IMR-90 (cell line): Measurements from ENCODE around the gene GYG2. TPM values are rescaled to one million over a fixed set of nuclear protein-coding genes. Genes with fewer than 3 reads are reported as not detected.

Experiments
- ATAC-seq: fragments of 200-7000 bp; cut with Tn5 transposase; 2 replicates; pipeline ENCODE4 v1.9.1; 2020; ENCODE audit warnings: low read depth, mild to moderate bottlenecking, moderate library complexity
- BruUV-seq: library from RNA; stranded (reverse); fragments of 400-500 nt; replicated peaks from 2 replicates; lab custom pipeline; 2021; lab: Mats Ljungman, UMichigan
- CTCF ChIA-PET: fragments of 300-600 bp; formaldehyde crosslinking; extraction: SDS; loops from one replicate; lab custom pipeline; 2021; ENCODE audit warnings: antibody characterized with exemption; lab: Yijun Ruan, JAX
- POLR2A ChIA-PET: fragments of 300-600 bp; sonication (Branson Sonifier 250); formaldehyde crosslinking; loops from one replicate; lab custom pipeline; 2022; ENCODE audit warnings: antibody characterized with exemption; ENCODE audit not compliant: unreplicated experiment; lab: Charles Lee
- DNase-seq: peaks from one replicate; pipeline ENCODE4 v3.0.0; 2013
- H2AFZ ChIP-seq: replicated peaks from 2 replicates; pipeline ENCODE3; 2013; ENCODE audit warnings: low read length, mild to moderate bottlenecking; ENCODE audit not compliant: poor library complexity
- H2AK5ac ChIP-seq: 2 replicates; pipeline ENCODE4 v1.6.1; 2013; ENCODE audit warnings: low read depth, low read length, inconsistent platforms
- H2AK9ac ChIP-seq: replicated peaks from 2 replicates; pipeline ENCODE3; 2013; ENCODE audit warnings: mild to moderate bottlenecking, low read depth, low read length, moderate library complexity; ENCODE audit not compliant: poor library complexity
- H2BK120ac ChIP-seq: 2 replicates; pipeline ENCODE4 v1.6.1; 2013; ENCODE audit warnings: low read depth, low read length, inconsistent platforms
- H2BK15ac ChIP-seq: 3 replicates; pipeline ENCODE4 v1.6.1; 2013; ENCODE audit warnings: low read depth, low read length, inconsistent platforms
- H2BK20ac ChIP-seq: 2 replicates; pipeline ENCODE4 v1.6.1; 2013; ENCODE audit warnings: low read depth, mild to moderate bottlenecking, inconsistent platforms, low read length, moderate library complexity
- H2BK5ac ChIP-seq: 2 replicates; pipeline ENCODE4 v1.6.1; 2013; ENCODE audit warnings: mild to moderate bottlenecking, low read depth, low read length, inconsistent platforms; ENCODE audit not compliant: poor library complexity, severe bottlenecking
- H3K14ac ChIP-seq: replicated peaks from 2 replicates; pipeline ENCODE4 v1.6.1; 2013; ENCODE audit warnings: low read depth, low read length, inconsistent platforms
- H3K18ac ChIP-seq: 2 replicates; pipeline ENCODE4 v1.6.1; 2013; ENCODE audit warnings: low read depth, low read length, control low read depth
- H3K23ac ChIP-seq: 2 replicates; pipeline ENCODE4 v1.6.1; 2013; ENCODE audit warnings: low read depth, low read length, inconsistent platforms
- H3K27ac ChIP-seq: 2 replicates; pipeline ENCODE4 v1.5.1; 2013; ENCODE audit warnings: mild to moderate bottlenecking, control low read depth, low read length; ENCODE audit not compliant: insufficient read depth
- H3K27me3 ChIP-seq: 2 replicates; pipeline ENCODE4 v1.6.1; 2013; ENCODE audit warnings: low read length; ENCODE audit not compliant: control insufficient read depth, insufficient read depth
- H3K36me3 ChIP-seq: 2 replicates; pipeline ENCODE4 v1.6.1; 2013; ENCODE audit warnings: low read length, mixed read lengths; ENCODE audit not compliant: control insufficient read depth, insufficient read depth
- H3K4ac ChIP-seq: 2 replicates; pipeline ENCODE4 v1.6.1; 2013; ENCODE audit warnings: low read depth, low read length, inconsistent platforms
- H3K4me1 ChIP-seq: 2 replicates; pipeline ENCODE4 v1.6.1; 2013; ENCODE audit warnings: low read length, mixed read lengths; ENCODE audit not compliant: control insufficient read depth, insufficient read depth
- H3K4me2 ChIP-seq: 2 replicates; pipeline ENCODE4 v1.6.1; 2013; ENCODE audit warnings: low read depth, mild to moderate bottlenecking, control low read depth, low read length, moderate library complexity
- H3K4me3 ChIP-seq: 2 replicates; pipeline ENCODE4 v1.5.1; 2013; ENCODE audit warnings: low read depth, mild to moderate bottlenecking, control low read depth, low read length, moderate library complexity; ENCODE audit not compliant: insufficient read depth
- H3K56ac ChIP-seq: 2 replicates; pipeline ENCODE4 v1.6.1; 2013; ENCODE audit warnings: low read length, inconsistent platforms; ENCODE audit not compliant: insufficient read depth; ENCODE audit errors: extremely low read depth
- H3K79me1 ChIP-seq, 2 experiments: 2 replicates each; pipeline ENCODE4 v1.6.1; 2013; ENCODE audit warnings: low read length in 2 of 2, inconsistent platforms in 1 of 2, low read depth in 1 of 2
- H3K9ac ChIP-seq: 2 replicates; pipeline ENCODE4 v1.6.1; 2013; ENCODE audit warnings: low read depth, low read length, control low read depth
- H3K9me1 ChIP-seq: 2 replicates; pipeline ENCODE4 v1.6.1; 2013; ENCODE audit warnings: low read length, inconsistent platforms; ENCODE audit not compliant: insufficient read depth
- H3K9me3 ChIP-seq: 2 replicates; pipeline ENCODE4 v1.6.1; 2013; ENCODE audit warnings: low read length; ENCODE audit not compliant: control insufficient read depth, insufficient read depth
- H4K20me1 ChIP-seq: 2 replicates; pipeline ENCODE4 v1.6.1; 2013; ENCODE audit warnings: low read length, inconsistent platforms; ENCODE audit not compliant: insufficient read depth
- H4K5ac ChIP-seq: 2 replicates; pipeline ENCODE4 v1.6.1; 2013; ENCODE audit warnings: mild to moderate bottlenecking, low read depth, low read length, control low read depth
- H4K8ac ChIP-seq, 2 experiments: 2 replicates each; pipeline ENCODE4 v1.6.1; 2013; ENCODE audit warnings: low read depth in 2 of 2, low read length in 2 of 2, control low read depth in 1 of 2, inconsistent platforms in 1 of 2
- H4K91ac ChIP-seq: 2 replicates; pipeline ENCODE4 v1.6.1; 2013; ENCODE audit warnings: low read depth, low read length, inconsistent platforms; ENCODE audit not compliant: insufficient read depth
- BHLHE40 ChIP-seq: fragments of 150-350 bp; IDR thresholded peaks from 2 replicates; pipeline ENCODE4 v1.6.1; 2016; ENCODE audit warnings: mild to moderate bottlenecking, low read depth, low read length
- CEBPB ChIP-seq: IDR thresholded peaks from 2 replicates; pipeline ENCODE4 v1.6.1; 2012; ENCODE audit warnings: low read depth, low read length, improper control_type of control experiment
- CHD1 ChIP-seq: IDR thresholded peaks from 2 replicates; pipeline ENCODE4 v1.6.1; 2012; ENCODE audit warnings: low read depth, low read length, improper control_type of control experiment
- ELK1 ChIP-seq: fragments of 150-350 bp; IDR thresholded peaks from 2 replicates; pipeline ENCODE4 v1.6.1; 2016; ENCODE audit warnings: low read depth, mild to moderate bottlenecking, low read length, moderate library complexity, borderline replicate concordance
- FOS ChIP-seq: fragments of 150-350 bp; IDR thresholded peaks from 2 replicates; pipeline ENCODE4 v1.6.1; 2016; ENCODE audit warnings: low read depth, low read length
- MAFK ChIP-seq: IDR thresholded peaks from 2 replicates; pipeline ENCODE4 v1.6.1; 2012; ENCODE audit warnings: low read depth, low read length, improper control_type of control experiment
- MAZ ChIP-seq: IDR thresholded peaks from 2 replicates; pipeline ENCODE4 v1.6.1; 2012; ENCODE audit warnings: low read depth, mild to moderate bottlenecking, low read length, improper control_type of control experiment, moderate library complexity, borderline replicate concordance
- MXI1 ChIP-seq: IDR thresholded peaks from 2 replicates; pipeline ENCODE4 v1.6.1; 2012; ENCODE audit warnings: low read depth, mild to moderate bottlenecking, low read length, moderate library complexity, borderline replicate concordance
- NFE2L2 ChIP-seq: fragments of 150-350 bp; IDR thresholded peaks from 2 replicates; pipeline ENCODE4 v1.6.1; 2016; ENCODE audit warnings: low read depth, mild to moderate bottlenecking, low read length
- POLR2A ChIP-seq: IDR thresholded peaks from 2 replicates; pipeline ENCODE4 v1.6.1; 2012; ENCODE audit warnings: mild to moderate bottlenecking, low read depth, low read length
- RAD21 ChIP-seq: IDR thresholded peaks from 2 replicates; pipeline ENCODE4 v1.6.1; 2012; ENCODE audit warnings: low read length, improper control_type of control experiment
- RCOR1 ChIP-seq: IDR thresholded peaks from 2 replicates; pipeline ENCODE4 v1.6.1; 2012; ENCODE audit warnings: mild to moderate bottlenecking, low read length, improper control_type of control experiment; ENCODE audit not compliant: insufficient replicate concordance
- RFX5 ChIP-seq: IDR thresholded peaks from 2 replicates; pipeline ENCODE4 v1.8.0; 2012; ENCODE audit warnings: low read depth, mild to moderate bottlenecking, low read length, moderate library complexity
- SMC3 ChIP-seq: fragments of 150-350 bp; IDR thresholded peaks from 2 replicates; pipeline ENCODE4 v1.6.1; 2016; ENCODE audit warnings: low read depth, mild to moderate bottlenecking, antibody characterized with exemption, low read length, moderate library complexity
- WGBS, 2 experiments: methylation state at CpG; one replicate each; pipeline versions ENCODE4 v1.1.5 to v1.1.7; 2013; ENCODE audit warnings: missing lambda C conversion rate in 2 of 2; ENCODE audit not compliant: insufficient read length in 1 of 2; ENCODE audit errors: extremely low coverage in 2 of 2; 5-methylcytosine and 5-hydroxymethylcytosine counted together
- dilution Hi-C: fragments of 300-500 bp; cut with HindIII; formaldehyde crosslinking; loops from one replicate; pipeline ENCODE4 v1.14.3; 2018; ENCODE audit warnings: low sequenced_read_pairs; ENCODE audit not compliant: unreplicated experiment
- in situ Hi-C: fragments of 300-500 bp; cut with MboI; formaldehyde crosslinking; loops from 3 replicates; pipeline ENCODE4 v1.14.3; 2019; ENCODE audit warnings: low sequenced_read_pairs, inconsistent platforms, mixed read lengths
- intact Hi-C: fragments of 100-400 bp; cut with micrococcal nuclease; formaldehyde crosslinking; loops from 2 replicates; pipeline ENCODE4 v1.10.0; 2022
- polyA plus RNA-seq, 3 experiments: library from polyadenylated mRNA; depleted of rRNA; stranded (reverse); fragments of >200 nt; gene quantifications; 2 replicates each; pipeline ENCODE4 v1.2.3, GENCODE V29; 2012; ENCODE audit warnings: low replicate concordance in 1 of 3
- total RNA-seq: library from RNA; depleted of rRNA; stranded (reverse); fragments of >200 nt; gene quantifications from 2 replicates; pipeline ENCODE4 v1.2.3, GENCODE V29; 2012
- TF ChIP-seq, protein P1 (sequence below): conservative IDR thresholded peaks from 2 replicates; pipeline ENCODE4 v1.5.1; 2012; ENCODE audit warnings: mild to moderate bottlenecking, low read depth, low read length, improper control_type of control experiment
- TF ChIP-seq, protein P2 (sequence below): fragments of 150-350 bp; IDR thresholded peaks from 2 replicates; pipeline ENCODE4 v1.6.1; 2017; ENCODE audit warnings: mild to moderate bottlenecking, antibody characterized with exemption, low read length, low read depth

GYG2 gene
- total and polyA plus RNA-seq, 2 of the 4 experiments (the other 2 are of a cell fraction) = 9.6 to 13.1 TPM

DNA sequence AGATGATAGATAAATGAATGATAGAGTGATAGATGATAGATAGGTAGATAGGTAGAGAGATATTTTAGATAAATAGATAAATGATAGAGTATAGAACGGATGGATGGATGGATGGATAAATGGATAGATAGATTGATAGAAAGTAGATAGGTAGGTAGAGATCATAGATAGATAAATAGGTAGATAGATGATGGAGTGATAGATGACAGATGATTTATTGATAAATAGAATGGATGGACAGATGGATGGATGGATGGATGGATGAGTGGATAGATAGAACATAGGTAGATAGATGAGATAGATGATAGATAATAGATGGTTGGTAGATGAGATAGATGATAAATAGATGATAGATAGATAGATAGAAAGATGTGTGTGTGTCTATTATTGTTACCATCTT lies 50.9 kb downstream of the GYG2 start:
- no peak overlapping the region for H4K8ac ChIP-seq
- TF ChIP-seq BHLHE40 (no peak), RCOR1 (no peak), ELK1 (no peak), MAFK (no peak), RAD21 (no peak), FOS (no peak), CHD1 (no peak), POLR2A (no peak), MXI1 (no peak), RFX5 (no peak), NFE2L2 (no peak), MAZ (no peak), CEBPB (no peak), SMC3 (no peak)
- TF ChIP-seq, protein P1, sequence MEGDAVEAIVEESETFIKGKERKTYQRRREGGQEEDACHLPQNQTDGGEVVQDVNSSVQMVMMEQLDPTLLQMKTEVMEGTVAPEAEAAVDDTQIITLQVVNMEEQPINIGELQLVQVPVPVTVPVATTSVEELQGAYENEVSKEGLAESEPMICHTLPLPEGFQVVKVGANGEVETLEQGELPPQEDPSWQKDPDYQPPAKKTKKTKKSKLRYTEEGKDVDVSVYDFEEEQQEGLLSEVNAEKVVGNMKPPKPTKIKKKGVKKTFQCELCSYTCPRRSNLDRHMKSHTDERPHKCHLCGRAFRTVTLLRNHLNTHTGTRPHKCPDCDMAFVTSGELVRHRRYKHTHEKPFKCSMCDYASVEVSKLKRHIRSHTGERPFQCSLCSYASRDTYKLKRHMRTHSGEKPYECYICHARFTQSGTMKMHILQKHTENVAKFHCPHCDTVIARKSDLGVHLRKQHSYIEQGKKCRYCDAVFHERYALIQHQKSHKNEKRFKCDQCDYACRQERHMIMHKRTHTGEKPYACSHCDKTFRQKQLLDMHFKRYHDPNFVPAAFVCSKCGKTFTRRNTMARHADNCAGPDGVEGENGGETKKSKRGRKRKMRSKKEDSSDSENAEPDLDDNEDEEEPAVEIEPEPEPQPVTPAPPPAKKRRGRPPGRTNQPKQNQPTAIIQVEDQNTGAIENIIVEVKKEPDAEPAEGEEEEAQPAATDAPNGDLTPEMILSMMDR = no peak
- TF ChIP-seq, protein P2, sequence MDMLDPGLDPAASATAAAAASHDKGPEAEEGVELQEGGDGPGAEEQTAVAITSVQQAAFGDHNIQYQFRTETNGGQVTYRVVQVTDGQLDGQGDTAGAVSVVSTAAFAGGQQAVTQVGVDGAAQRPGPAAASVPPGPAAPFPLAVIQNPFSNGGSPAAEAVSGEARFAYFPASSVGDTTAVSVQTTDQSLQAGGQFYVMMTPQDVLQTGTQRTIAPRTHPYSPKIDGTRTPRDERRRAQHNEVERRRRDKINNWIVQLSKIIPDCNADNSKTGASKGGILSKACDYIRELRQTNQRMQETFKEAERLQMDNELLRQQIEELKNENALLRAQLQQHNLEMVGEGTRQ = no peak
- in situ Hi-C loops = loop anchor here (25.0 kb wide), 1 partner anchor 758 kb away; no protein-coding TSS in a partner anchor
- no peak overlapping the region for H3K4me3 ChIP-seq
- H2BK5ac ChIP-seq = no peak overlapping the region
- no peak overlapping the region for H3K23ac ChIP-seq
- H2BK15ac ChIP-seq = no peak overlapping the region
- H3K9me3 ChIP-seq = no peaks in the 10 kb centered on the region; the same call in 1 of the 2 replicates
- H3K4me1 ChIP-seq = no peaks in the 10 kb centered on the region
- H3K9me1 ChIP-seq = no peaks in the 10 kb centered on the region
- no peaks in the 10 kb centered on the region for H3K79me1 ChIP-seq
- CTCF ChIA-PET = no interaction called here
- ATAC-seq (no peak), DNase-seq (no peak)
- no peak overlapping the region for H2BK120ac ChIP-seq
- intact Hi-C loops = no loop called here
- no TSS peak for BruUV-seq
- dilution Hi-C loops = no loop called here
- H2AFZ ChIP-seq = no peak overlapping the region
- H4K20me1 ChIP-seq = no peaks in the 10 kb centered on the region
- no peak overlapping the region for H3K18ac ChIP-seq
- no peak overlapping the region for H4K91ac ChIP-seq
- 80 to 100% methylated on average over 1 of the region's 1 CpG for WGBS, 2 experiments
- H3K56ac ChIP-seq = no peak overlapping the region
- H3K4ac ChIP-seq = no peak overlapping the region
- H3K36me3 ChIP-seq = peaks cover 11% of the 10 kb centered on the region
- POLR2A ChIA-PET = no interaction called here
- H2AK5ac ChIP-seq = no peak overlapping the region
- H3K9ac ChIP-seq = no peak overlapping the region
- H3K27me3 ChIP-seq = no peaks in the 10 kb centered on the region
- no peak overlapping the region for H3K14ac ChIP-seq
- H4K5ac ChIP-seq = no peak overlapping the region
- no peak overlapping the region for H3K4me2 ChIP-seq
- no peak overlapping the region for H2AK9ac ChIP-seq
- H2BK20ac ChIP-seq = no peak overlapping the region
- H3K27ac ChIP-seq = no peak overlapping the region
